Panc1 (cell line): ENCODE data around the gene SLX4IP. TPM values are rescaled to one million over a fixed set of nuclear protein-coding genes. Genes with fewer than 3 reads are reported as not detected.

Source experiments
- ATAC-seq: fragments of 200-7000 bp; cut with Tn5 transposase; 2 replicates; pipeline ENCODE4 v1.9.1; 2020; ENCODE audit warnings: mild to moderate bottlenecking, moderate library complexity
- BruUV-seq: library from RNA; stranded (reverse); fragments of 400-500 nt; replicated peaks from 2 replicates; lab custom pipeline; 2021; lab: Mats Ljungman, UMichigan
- CTCF ChIA-PET: fragments of 300-600 bp; sonication (Branson Sonifier 250); formaldehyde crosslinking; loops from one replicate; lab custom pipeline; 2022; ENCODE audit warnings: antibody characterized with exemption; lab: Charles Lee
- POLR2A ChIA-PET: fragments of 300-600 bp; sonication (Branson Sonifier 250); formaldehyde crosslinking; loops from one replicate; lab custom pipeline; 2022; ENCODE audit warnings: antibody characterized with exemption; lab: Charles Lee
- DNase-seq: peaks from one replicate; pipeline ENCODE4 v3.0.0-alpha.2; 2010; ENCODE audit warnings: low read depth, low spot score
- H3K27ac ChIP-seq: 2 replicates; pipeline ENCODE4 v1.5.1; 2011; ENCODE audit warnings: mild to moderate bottlenecking, low read length, inconsistent platforms
- H3K27me3 ChIP-seq: fragments of 200-500 bp; sonication (Bioruptor generic); 2 replicates; pipeline ENCODE4 v1.6.0; 2014; ENCODE audit warnings: low read length, inconsistent platforms; ENCODE audit not compliant: control insufficient read depth, insufficient read depth
- H3K36me3 ChIP-seq: fragments of 200-500 bp; sonication (Bioruptor generic); 2 replicates; pipeline ENCODE4 v1.5.1; 2014; ENCODE audit warnings: inconsistent platforms, mild to moderate bottlenecking, low read length, moderate library complexity; ENCODE audit not compliant: control insufficient read depth, insufficient read depth
- H3K4me1 ChIP-seq: 2 replicates; pipeline ENCODE4 v1.5.1; 2011; ENCODE audit warnings: inconsistent platforms, mild to moderate bottlenecking, low read length, moderate library complexity; ENCODE audit not compliant: control insufficient read depth, insufficient read depth
- H3K4me3 ChIP-seq, 2 experiments: 2 replicates each; pipeline ENCODE4 v1.5.1; 2011 to 2012; ENCODE audit warnings: low read depth in 2 of 2, low read length in 2 of 2, mild to moderate bottlenecking in 2 of 2, inconsistent platforms in 1 of 2, moderate library complexity in 1 of 2
- H3K9me3 ChIP-seq: fragments of 200-500 bp; sonication (Bioruptor generic); 2 replicates; pipeline ENCODE4 v1.5.1; 2014; ENCODE audit warnings: low read depth, mild to moderate bottlenecking, inconsistent platforms, low read length, moderate library complexity; ENCODE audit not compliant: control insufficient read depth, insufficient read depth
- CTCF ChIP-seq: fragments of 450-650 bp; IDR thresholded peaks from 2 replicates; pipeline ENCODE4 v1.5.1; 2017; ENCODE audit warnings: mild to moderate bottlenecking
- POLR2AphosphoS5 ChIP-seq: IDR thresholded peaks from 2 replicates; pipeline ENCODE4 v1.6.1; 2012; ENCODE audit warnings: mild to moderate bottlenecking, low read depth, low read length, moderate library complexity
- REST ChIP-seq, 2 experiments: IDR thresholded peaks; 2 replicates each; pipeline ENCODE4 v1.6.1; 2011 to 2012; ENCODE audit warnings: low read depth in 2 of 2, control low read depth in 1 of 2, low read length in 1 of 2, mild to moderate bottlenecking in 1 of 2, moderate library complexity in 1 of 2; ENCODE audit not compliant: insufficient read depth in 1 of 2
- SIN3A ChIP-seq: IDR thresholded peaks from 2 replicates; pipeline ENCODE4 v1.6.1; 2012; ENCODE audit warnings: low read depth, mild to moderate bottlenecking, low read length, moderate library complexity, borderline replicate concordance; ENCODE audit not compliant: insufficient read depth
- TCF7L2 ChIP-seq: IDR thresholded peaks from 2 replicates; pipeline ENCODE4 v1.6.1; 2011; ENCODE audit warnings: mild to moderate bottlenecking, low read depth, low read length, inconsistent platforms
- in situ Hi-C: cut with HindIII; loops from 2 replicates; pipeline ENCODE4 v1.10.0; 2016; ENCODE audit warnings: low sequenced_read_pairs, low pct_unique_long_range_greater_than_20kb
- intact Hi-C: fragments of 100-400 bp; cut with micrococcal nuclease; formaldehyde crosslinking; loops from one replicate; pipeline ENCODE4 v1.10.0; 2022; ENCODE audit not compliant: unreplicated experiment
- total RNA-seq: library from RNA; stranded (reverse); gene quantifications from one replicate; pipeline ENCODE4 v1.2.1, GENCODE V29; 2021; ENCODE audit not compliant: unreplicated experiment

Gene SLX4IP
- total RNA-seq, 1 experiment from 2014 or later, result 5.4 TPM

GRCh38 chr20:10527781-10528180 lies 92.7 kb downstream of the SLX4IP start:
- DNase-seq (no peak), ATAC-seq (no peak)
- in situ Hi-C loops (no loop called here), intact Hi-C loops (no loop called here)
- BruUV-seq, result no TSS peak
- Histone ChIP-seq H3K36me3 (no peaks in the 10 kb centered on the region), H3K27ac (no peak overlapping the region), H3K9me3 (no peaks in the 10 kb centered on the region), H3K4me1 (peaks cover 18% of the 10 kb centered on the region), H3K4me3 (no peak overlapping the region), H3K27me3 (no peaks in the 10 kb centered on the region)
- ChIA-PET POLR2A (no interaction called here), CTCF (no interaction called here)
- TF ChIP-seq SIN3A (no peak), TCF7L2 (no peak), REST (IDR thresholded peaks at IDR 0.05; ENCODE audit: insufficient read depth in 1 of 2, low read depth in 2 of 2, low read length in 1 of 2) (no peak), CTCF (no peak), POLR2AphosphoS5 (no peak)

GRCh38 chr20:10530883-10531282 lies 95.8 kb downstream of the SLX4IP start:
- Histone ChIP-seq H3K4me1 (no peaks in the 10 kb centered on the region), H3K4me3 (no peak overlapping the region), H3K9me3 (no peaks in the 10 kb centered on the region), H3K27ac (no peak overlapping the region), H3K36me3 (no peaks in the 10 kb centered on the region), H3K27me3 (no peaks in the 10 kb centered on the region)
- ChIA-PET CTCF (no interaction called here), POLR2A (no interaction called here)
- ATAC-seq, result no peak
- in situ Hi-C loops, result no loop called here
- no TSS peak for BruUV-seq
- DNase-seq, result no peak
- TF ChIP-seq TCF7L2 (no peak), SIN3A (no peak), POLR2AphosphoS5 (no peak), REST (IDR thresholded peaks at IDR 0.05; ENCODE audit: insufficient read depth in 1 of 2, low read depth in 2 of 2, low read length in 1 of 2) (no peak), CTCF (no peak)
- intact Hi-C loops, result no loop called here
